Measurements from ENCODE around the gene APBA2.

DNA sequence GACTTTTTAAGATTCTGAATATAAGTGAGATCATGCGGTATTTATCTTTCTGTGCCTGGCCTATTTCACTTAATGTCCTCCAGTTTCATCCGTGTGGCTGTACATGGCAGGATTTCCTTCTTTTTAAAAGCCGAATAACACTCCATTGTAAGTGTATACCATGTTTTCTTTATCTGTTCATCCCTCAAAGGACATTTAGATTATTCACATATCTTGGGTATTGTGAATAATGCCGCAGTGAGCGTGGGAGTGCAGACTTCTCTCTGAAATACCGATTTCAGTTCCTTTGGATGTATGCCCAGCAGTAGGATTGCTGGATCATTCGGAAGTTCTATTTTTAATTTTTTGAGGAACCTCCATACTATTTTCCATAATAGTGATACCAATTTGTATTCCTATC is 136.1 kb downstream of the APBA2 start:
- TF ChIP-seq POLR2A (IDR thresholded peaks at IDR 0.05; ENCODE audit: low read depth) (no peak), CTCF (IDR thresholded peaks at IDR 0.05) (no peak), EP300 (IDR thresholded peaks at IDR 0.05) (no peak), POLR2AphosphoS5 (IDR thresholded peaks at IDR 0.05) (no peak)
